ENCODE data around the gene NIPBL.
"Not testable (repeated sequence)": the region's sequence is repeated elsewhere in the genome, so short reads cannot be mapped to it uniquely, and the experiment has no call there.

NIPBL gene

GRCh38 chr5:36896476-36896875 is 19.9 kb downstream of the NIPBL start:
- no peak for DNase-seq (ENCODE audit: low spot score)
- H3K27ac ChIP-seq (ENCODE audit: poor library complexity, severe bottlenecking): no peak overlapping the region
- H3K27me3 ChIP-seq (ENCODE audit: insufficient read depth, poor library complexity, severe bottlenecking): no peaks in the 10 kb centered on the region
- H3K36me3 ChIP-seq (ENCODE audit: low read depth): no peaks in the 10 kb centered on the region
- no peaks in the 10 kb centered on the region for H3K9me3 ChIP-seq (ENCODE audit: severe bottlenecking)
- no peak for TF ChIP-seq CTCF (IDR thresholded peaks at IDR 0.05; ENCODE audit: poor library complexity, severe bottlenecking)
- ATAC-seq (ENCODE audit: low read depth): no peak
- H3K4me1 ChIP-seq (ENCODE audit: insufficient read depth, poor library complexity, severe bottlenecking): peaks cover 7% of the 10 kb centered on the region
- no peak overlapping the region for H3K4me3 ChIP-seq (ENCODE audit: severe bottlenecking)

GRCh38 chr5:36897616-36898015 is 21.0 kb downstream of the NIPBL start:
- TF ChIP-seq CTCF (IDR thresholded peaks at IDR 0.05; ENCODE audit: poor library complexity, severe bottlenecking): no peak
- no peaks in the 10 kb centered on the region for H3K36me3 ChIP-seq (ENCODE audit: low read depth)
- H3K4me1 ChIP-seq (ENCODE audit: insufficient read depth, poor library complexity, severe bottlenecking): peaks cover 7% of the 10 kb centered on the region
- ATAC-seq (ENCODE audit: low read depth): no peak
- DNase-seq (ENCODE audit: low spot score): no peak
- no peak overlapping the region for H3K4me3 ChIP-seq (ENCODE audit: severe bottlenecking)
- no peaks in the 10 kb centered on the region for H3K9me3 ChIP-seq (ENCODE audit: severe bottlenecking)
- no peak overlapping the region for H3K27ac ChIP-seq (ENCODE audit: poor library complexity, severe bottlenecking)
- H3K27me3 ChIP-seq (ENCODE audit: insufficient read depth, poor library complexity, severe bottlenecking): no peaks in the 10 kb centered on the region

- H3K4me1 ChIP-seq (ENCODE audit: insufficient read depth, poor library complexity, severe bottlenecking): peaks cover 7% of the 10 kb centered on the region
- no peaks in the 10 kb centered on the region for H3K27me3 ChIP-seq (ENCODE audit: insufficient read depth, poor library complexity, severe bottlenecking)
- no peak overlapping the region for H3K4me3 ChIP-seq (ENCODE audit: severe bottlenecking)
- H3K9me3 ChIP-seq (ENCODE audit: severe bottlenecking): no peaks in the 10 kb centered on the region
- TF ChIP-seq CTCF (IDR thresholded peaks at IDR 0.05; ENCODE audit: poor library complexity, severe bottlenecking): no peak
- DNase-seq (ENCODE audit: low spot score) (no peak), ATAC-seq (ENCODE audit: low read depth) (no peak)
- H3K27ac ChIP-seq (ENCODE audit: poor library complexity, severe bottlenecking): no peak overlapping the region
- H3K36me3 ChIP-seq (ENCODE audit: low read depth): no peaks in the 10 kb centered on the region
Observed at GRCh38 chr5:36899860-36900259, 23.3 kb downstream of the NIPBL start.

DNA sequence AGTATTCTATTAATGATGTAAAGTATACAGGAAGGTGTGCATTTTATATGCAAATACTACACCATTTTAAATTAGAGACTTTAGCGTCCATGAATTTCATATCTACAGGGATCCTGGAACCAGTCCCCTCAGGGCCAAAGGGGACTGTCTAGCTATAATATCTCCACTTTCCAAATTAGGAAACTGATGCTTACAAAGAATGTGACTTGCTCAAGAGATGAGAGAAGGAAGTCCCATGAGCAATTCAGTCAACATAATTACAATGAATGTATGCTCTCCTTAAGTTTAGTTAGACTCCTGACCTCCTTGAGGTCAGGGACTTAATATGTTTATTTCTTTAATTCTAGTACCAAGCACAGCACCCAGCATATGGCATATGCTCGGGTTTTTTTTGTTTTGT is 23.7 kb downstream of the NIPBL start:
- H3K4me1 ChIP-seq (ENCODE audit: insufficient read depth, poor library complexity, severe bottlenecking): peaks cover 7% of the 10 kb centered on the region
- no peak overlapping the region for H3K4me3 ChIP-seq (ENCODE audit: severe bottlenecking)
- no peaks in the 10 kb centered on the region for H3K27me3 ChIP-seq (ENCODE audit: insufficient read depth, poor library complexity, severe bottlenecking)
- H3K27ac ChIP-seq (ENCODE audit: poor library complexity, severe bottlenecking): no peak overlapping the region
- H3K36me3 ChIP-seq (ENCODE audit: low read depth): no peaks in the 10 kb centered on the region
- DNase-seq (ENCODE audit: low spot score) (no peak), ATAC-seq (ENCODE audit: low read depth) (peak; percentile 60; the same call in 1 of the 3 replicates)
- no peaks in the 10 kb centered on the region for H3K9me3 ChIP-seq (ENCODE audit: severe bottlenecking)
- TF ChIP-seq CTCF (IDR thresholded peaks at IDR 0.05; ENCODE audit: poor library complexity, severe bottlenecking): no peak

DNA sequence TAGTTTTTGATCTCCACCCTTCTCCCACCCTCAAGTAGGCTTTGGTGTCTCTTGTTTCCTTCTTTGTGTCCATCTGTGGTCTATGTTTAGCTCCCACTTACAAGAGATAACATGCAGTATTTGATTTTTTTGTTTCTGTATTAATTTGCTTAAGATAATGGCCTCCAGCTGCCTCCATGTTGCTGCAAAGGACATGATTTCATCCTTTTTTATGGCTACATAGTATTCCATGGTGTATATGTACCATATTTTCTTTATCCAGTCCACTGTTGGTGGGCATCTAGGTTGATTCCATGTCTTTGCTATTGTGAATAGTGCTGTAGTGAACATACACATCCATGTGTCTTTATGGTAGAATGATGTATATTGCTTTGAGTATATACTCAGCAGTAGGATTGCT is 24.5 kb downstream of the NIPBL start:
- not testable (repeated sequence) for H3K27me3 ChIP-seq (ENCODE audit: insufficient read depth, poor library complexity, severe bottlenecking); H3K27ac ChIP-seq (ENCODE audit: poor library complexity, severe bottlenecking); DNase-seq (ENCODE audit: low spot score); H3K36me3 ChIP-seq (ENCODE audit: low read depth); H3K9me3 ChIP-seq (ENCODE audit: severe bottlenecking); H3K4me1 ChIP-seq (ENCODE audit: insufficient read depth, poor library complexity, severe bottlenecking); H3K4me3 ChIP-seq (ENCODE audit: severe bottlenecking); ATAC-seq (ENCODE audit: low read depth)
